ENCODE data around the gene PPIB. TPM values are rescaled to one million over a fixed set of nuclear protein-coding genes. Genes with fewer than 3 reads are reported as not detected.

PPIB gene
- total RNA-seq, 4 donors from 2014 or later: 309 to 914 (median 465) TPM

DNA sequence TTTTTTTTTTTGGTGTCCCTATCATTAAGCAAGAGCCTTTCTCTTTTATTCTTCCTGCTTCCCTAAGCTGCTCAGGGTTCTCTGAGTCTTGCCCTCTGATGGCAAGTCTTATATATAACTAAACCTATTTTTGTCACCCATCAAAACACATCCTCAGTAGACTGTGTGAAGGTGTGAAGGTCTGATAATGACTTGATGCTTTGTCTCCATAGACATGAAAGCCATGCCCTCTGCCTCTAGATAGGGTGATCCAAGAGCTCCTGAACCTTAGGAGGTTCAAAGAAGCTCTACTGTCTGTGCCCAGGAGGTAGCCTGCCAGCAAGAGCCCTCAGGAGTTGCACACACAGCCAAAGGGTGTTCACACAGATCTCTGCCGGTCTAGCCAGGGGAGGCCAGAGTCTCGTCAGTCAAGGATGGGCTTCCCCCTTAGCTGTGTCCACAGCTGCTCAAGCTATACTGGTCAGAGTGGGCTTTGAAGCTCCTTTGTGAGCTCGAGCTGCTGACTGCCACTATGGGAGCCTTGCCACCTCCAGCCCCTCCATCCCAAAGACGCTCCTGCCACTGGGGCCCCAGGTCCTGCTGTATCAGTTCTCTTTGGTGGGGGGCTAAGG is 24.4 kb downstream of the PPIB start:
- intact Hi-C loops (cut with DNase I; ENCODE audit: low total_unique reads): no loop called here
- Histone ChIP-seq H3K4me1 (no peaks in the 10 kb centered on the region), H3K27me3 (no peaks in the 10 kb centered on the region), H3K9me3 (no peaks in the 10 kb centered on the region), H3K36me3 (no peaks in the 10 kb centered on the region), H3K27ac (no peak overlapping the region), H3K4me3 (no peak overlapping the region)
- DNase-seq: no peak
- TF ChIP-seq POLR2A (IDR thresholded peaks at IDR 0.05): no peak
- TF ChIP-seq, protein P1, sequence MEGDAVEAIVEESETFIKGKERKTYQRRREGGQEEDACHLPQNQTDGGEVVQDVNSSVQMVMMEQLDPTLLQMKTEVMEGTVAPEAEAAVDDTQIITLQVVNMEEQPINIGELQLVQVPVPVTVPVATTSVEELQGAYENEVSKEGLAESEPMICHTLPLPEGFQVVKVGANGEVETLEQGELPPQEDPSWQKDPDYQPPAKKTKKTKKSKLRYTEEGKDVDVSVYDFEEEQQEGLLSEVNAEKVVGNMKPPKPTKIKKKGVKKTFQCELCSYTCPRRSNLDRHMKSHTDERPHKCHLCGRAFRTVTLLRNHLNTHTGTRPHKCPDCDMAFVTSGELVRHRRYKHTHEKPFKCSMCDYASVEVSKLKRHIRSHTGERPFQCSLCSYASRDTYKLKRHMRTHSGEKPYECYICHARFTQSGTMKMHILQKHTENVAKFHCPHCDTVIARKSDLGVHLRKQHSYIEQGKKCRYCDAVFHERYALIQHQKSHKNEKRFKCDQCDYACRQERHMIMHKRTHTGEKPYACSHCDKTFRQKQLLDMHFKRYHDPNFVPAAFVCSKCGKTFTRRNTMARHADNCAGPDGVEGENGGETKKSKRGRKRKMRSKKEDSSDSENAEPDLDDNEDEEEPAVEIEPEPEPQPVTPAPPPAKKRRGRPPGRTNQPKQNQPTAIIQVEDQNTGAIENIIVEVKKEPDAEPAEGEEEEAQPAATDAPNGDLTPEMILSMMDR (IDR thresholded peaks at IDR 0.05): no peak

DNA sequence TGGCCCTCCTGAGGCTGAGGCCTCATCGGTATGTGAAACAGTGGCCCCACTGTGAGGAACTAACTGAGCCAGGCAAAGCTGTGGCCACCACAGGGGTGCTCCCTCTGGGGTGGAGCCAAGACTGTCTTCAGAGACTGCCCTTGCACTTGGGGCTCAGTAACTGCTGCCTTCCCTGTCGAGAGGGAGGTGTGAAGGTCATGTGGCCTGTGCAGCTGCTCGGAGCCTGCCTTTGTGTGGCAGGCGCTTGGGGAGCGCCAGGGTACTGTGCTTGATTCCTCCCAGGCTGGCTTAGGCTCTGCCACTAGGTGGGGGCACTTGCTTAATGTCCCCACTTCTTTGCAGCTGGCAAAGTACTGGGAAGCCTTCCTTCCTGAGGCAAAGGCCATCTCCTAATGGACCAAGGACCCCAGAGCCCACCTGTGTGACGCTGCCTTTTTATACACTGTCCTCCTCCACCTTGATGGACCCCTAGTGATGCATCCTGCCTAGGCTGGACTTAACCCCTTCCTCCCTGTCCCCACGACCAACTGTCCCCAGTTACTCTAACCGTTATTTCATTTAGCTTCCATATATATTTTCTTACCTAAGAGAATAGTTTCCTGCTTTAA is 25.5 kb downstream of the PPIB start:
- TF ChIP-seq, protein P1 (IDR thresholded peaks at IDR 0.05): no peak
- no peak for TF ChIP-seq POLR2A (IDR thresholded peaks at IDR 0.05)
- H3K4me3 ChIP-seq: no peak overlapping the region
- no peaks in the 10 kb centered on the region for H3K36me3 ChIP-seq
- H3K27me3 ChIP-seq: no peaks in the 10 kb centered on the region
- H3K27ac ChIP-seq: no peak overlapping the region
- no peaks in the 10 kb centered on the region for H3K9me3 ChIP-seq
- intact Hi-C loops (cut with DNase I; ENCODE audit: low total_unique reads): no loop called here
- no peak for DNase-seq
- H3K4me1 ChIP-seq: no peaks in the 10 kb centered on the region

DNA sequence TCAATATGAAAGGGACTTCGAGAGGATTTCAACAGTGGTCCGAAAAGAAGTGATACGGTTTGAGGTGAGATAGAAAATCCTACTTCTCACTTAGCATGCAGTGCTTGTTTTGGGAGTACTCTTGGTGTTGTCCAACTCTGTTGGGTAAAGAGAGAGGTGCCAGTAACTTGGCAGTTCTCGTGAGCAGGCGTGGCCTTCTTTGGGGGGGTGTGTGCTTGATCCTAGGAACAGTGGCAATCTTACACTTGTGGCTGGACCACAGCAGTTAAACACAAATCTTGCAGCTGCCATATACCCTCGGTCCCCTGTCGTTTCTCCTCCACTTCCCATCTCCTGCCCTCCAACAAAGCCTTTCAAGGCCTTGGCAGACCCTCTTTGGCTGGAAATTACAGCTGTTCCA is 26.5 kb downstream of the PPIB start:
- DNase-seq: no peak
- H3K27ac ChIP-seq: no peak overlapping the region
- TF ChIP-seq, protein P1 (IDR thresholded peaks at IDR 0.05): no peak
- TF ChIP-seq POLR2A (IDR thresholded peaks at IDR 0.05): no peak
- H3K27me3 ChIP-seq: no peaks in the 10 kb centered on the region
- no peaks in the 10 kb centered on the region for H3K36me3 ChIP-seq
- intact Hi-C loops (cut with DNase I; ENCODE audit: low total_unique reads): no loop called here
- H3K9me3 ChIP-seq: no peaks in the 10 kb centered on the region
- H3K4me1 ChIP-seq: no peaks in the 10 kb centered on the region
- H3K4me3 ChIP-seq: no peak overlapping the region

DNA sequence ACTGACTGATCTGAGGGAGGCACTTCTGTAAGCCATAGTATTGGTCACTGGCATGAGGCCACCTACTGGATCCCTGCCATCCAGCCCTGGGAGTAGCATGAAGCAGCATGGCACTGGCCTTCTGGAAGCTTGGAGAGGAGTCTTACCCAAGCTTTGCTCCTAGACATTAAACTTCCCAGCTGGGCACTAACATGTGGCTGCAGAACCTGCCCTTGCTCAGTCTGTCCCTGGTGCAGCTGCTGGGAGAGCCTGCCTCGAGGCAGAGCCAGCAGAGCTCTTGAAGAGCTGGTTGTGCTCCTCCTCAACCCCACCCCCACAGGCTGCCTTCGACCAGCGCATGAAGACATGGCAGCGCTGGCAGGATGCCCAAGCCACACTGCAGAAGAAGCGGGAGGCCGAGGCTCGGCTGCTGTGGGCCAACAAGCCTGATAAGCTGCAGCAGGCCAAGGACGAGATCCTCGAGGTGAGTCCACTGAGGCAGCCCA is 28.4 kb downstream of the PPIB start:
- no peak for DNase-seq
- Histone ChIP-seq H3K27ac (no peak overlapping the region), H3K36me3 (no peaks in the 10 kb centered on the region)

More for the DNA sequence above, 28.4 kb downstream of the PPIB start:
- H3K4me1 ChIP-seq: no peaks in the 10 kb centered on the region
- intact Hi-C loops (cut with DNase I; ENCODE audit: low total_unique reads): no loop called here
- H3K27me3 ChIP-seq: no peaks in the 10 kb centered on the region
- no peaks in the 10 kb centered on the region for H3K9me3 ChIP-seq
- TF ChIP-seq, protein P1 (IDR thresholded peaks at IDR 0.05): no peak
- TF ChIP-seq POLR2A (IDR thresholded peaks at IDR 0.05): no peak
- no peak overlapping the region for H3K4me3 ChIP-seq

Data from uterus (tissue), 4 donors.